ENCODE results near the gene KSR1. TPM values are rescaled to one million over a fixed set of nuclear protein-coding genes. Genes with fewer than 3 reads are reported as not detected.
"Not testable (repeated sequence)": the region's sequence is repeated elsewhere in the genome, so short reads cannot be mapped to it uniquely, and the experiment has no call there.

Gene KSR1
- 19.3 and 26.2 TPM in 2 replicates for total RNA-seq

- peak; percentile 35 for DNase-seq (ENCODE audit: low read depth, low spot score)
Measured at GRCh38 chr17:27455914-27456680, at the start of gene KSR1. Gene KSR1 (plus strand): TSS chr17:27456448. CDS start chr17:27456644, 196 bp downstream.

GRCh38 chr17:27407916-27408864, 48.1 kb upstream of the KSR1 start:
- no peak for DNase-seq (ENCODE audit: low read depth, low spot score)

- no peak for DNase-seq (ENCODE audit: low read depth, low spot score)
Measured at GRCh38 chr17:27408891-27409290, 47.4 kb upstream of the KSR1 start.

GRCh38 chr17:27412158-27412557, 44.1 kb upstream of the KSR1 start:
- not testable (repeated sequence) for DNase-seq (ENCODE audit: low read depth, low spot score)

- no peak for DNase-seq (ENCODE audit: low read depth, low spot score)
Measured at GRCh38 chr17:27413315-27413714, 42.9 kb upstream of the KSR1 start.

GRCh38 chr17:27413792-27414191, 42.5 kb upstream of the KSR1 start:
- DNase-seq (ENCODE audit: low read depth, low spot score), result no peak

- no peak for DNase-seq (ENCODE audit: low read depth, low spot score)
Measured at GRCh38 chr17:27414271-27414670, 42.0 kb upstream of the KSR1 start.

- no peak for DNase-seq (ENCODE audit: low read depth, low spot score)
Measured at GRCh38 chr17:27414694-27415093, 41.6 kb upstream of the KSR1 start.

- no peak for DNase-seq (ENCODE audit: low read depth, low spot score)
Measured at GRCh38 chr17:27415120-27415795, 41.0 kb upstream of the KSR1 start.

- DNase-seq (ENCODE audit: low read depth, low spot score), result no peak
Measured at GRCh38 chr17:27417596-27418365, 38.5 kb upstream of the KSR1 start.

- DNase-seq (ENCODE audit: low read depth, low spot score), result no peak
Measured at GRCh38 chr17:27418366-27418615, 38.0 kb upstream of the KSR1 start.

- DNase-seq (ENCODE audit: low read depth, low spot score), result no peak
Measured at GRCh38 chr17:27419156-27419555, 37.1 kb upstream of the KSR1 start.

GRCh38 chr17:27420211-27420950, 35.9 kb upstream of the KSR1 start:
- no peak for DNase-seq (ENCODE audit: low read depth, low spot score)

GRCh38 chr17:27421111-27421510, 35.1 kb upstream of the KSR1 start:
- DNase-seq (ENCODE audit: low read depth, low spot score), result no peak

- DNase-seq (ENCODE audit: low read depth, low spot score), result not testable (repeated sequence)
Measured at GRCh38 chr17:27421626-27422025, 34.6 kb upstream of the KSR1 start.

- no peak for DNase-seq (ENCODE audit: low read depth, low spot score)
Measured at GRCh38 chr17:27422601-27423000, 33.6 kb upstream of the KSR1 start.

- no peak for DNase-seq (ENCODE audit: low read depth, low spot score)
Measured at GRCh38 chr17:27423651-27424050, 32.6 kb upstream of the KSR1 start.

GRCh38 chr17:27424516-27424915, 31.7 kb upstream of the KSR1 start:
- no peak for DNase-seq (ENCODE audit: low read depth, low spot score)

GRCh38 chr17:27424941-27425340, 31.3 kb upstream of the KSR1 start:
- DNase-seq (ENCODE audit: low read depth, low spot score), result no peak

- DNase-seq (ENCODE audit: low read depth, low spot score), result not testable (repeated sequence)
Measured at GRCh38 chr17:27425571-27425970, 30.7 kb upstream of the KSR1 start.

GRCh38 chr17:27425991-27426390, 30.3 kb upstream of the KSR1 start:
- no peak for DNase-seq (ENCODE audit: low read depth, low spot score)
